SK-N-SH treated with all-trans-retinoic acid at 6 μM for 48 hours (cell line): ENCODE data around the gene RTL10.

Experiments
- ATAC-seq: fragments of 200-7000 bp; cut with Tn5 transposase; 3 replicates; pipeline ENCODE4 v1.9.1; 2020; ENCODE audit warnings: mild to moderate bottlenecking, moderate library complexity
- ARNTL ChIP-seq: fragments of 450-650 bp; formaldehyde crosslinking; IDR thresholded peaks from 2 replicates; pipeline ENCODE4 v1.5.0; 2020; ENCODE audit warnings: low read depth, mild to moderate bottlenecking, moderate library complexity, borderline replicate concordance
- CSDC2 ChIP-seq: fragments of 250-450 bp; sonication (Bioruptor Pico); IDR thresholded peaks from 2 replicates; pipeline ENCODE4 v1.5.0; 2020; ENCODE audit warnings: mild to moderate bottlenecking, moderate library complexity
- ESRRG ChIP-seq: fragments of 250-450 bp; sonication (Bioruptor Pico); IDR thresholded peaks from 2 replicates; pipeline ENCODE4 v1.6.1; 2021; ENCODE audit warnings: mild to moderate bottlenecking
- GLIS3 ChIP-seq: fragments of 250-450 bp; sonication (Bioruptor Pico); IDR thresholded peaks from 2 replicates; pipeline ENCODE4 v1.5.0; 2020; ENCODE audit warnings: mild to moderate bottlenecking, moderate library complexity
- ISL1 ChIP-seq: fragments of 250-450 bp; sonication (Bioruptor Pico); IDR thresholded peaks from 2 replicates; pipeline ENCODE4 v2.1.2; 2022; ENCODE audit warnings: mild to moderate bottlenecking, moderate library complexity
- OSR1 ChIP-seq: fragments of 250-450 bp; sonication (Bioruptor Pico); IDR thresholded peaks from 2 replicates; pipeline ENCODE4 v1.8.0; 2022; ENCODE audit warnings: moderate library complexity, mild to moderate bottlenecking, inconsistent platforms
- PATZ1 ChIP-seq: fragments of 250-450 bp; sonication (Bioruptor Pico); IDR thresholded peaks from 2 replicates; pipeline ENCODE4 v1.8.0; 2020; ENCODE audit warnings: mild to moderate bottlenecking, moderate library complexity, borderline replicate concordance
- PPARA ChIP-seq: fragments of 250-450 bp; sonication (Bioruptor Pico); IDR thresholded peaks from 2 replicates; pipeline ENCODE4 v1.5.0; 2020; ENCODE audit warnings: mild to moderate bottlenecking, borderline replicate concordance
- SNAI2 ChIP-seq: fragments of 250-450 bp; sonication (Bioruptor Pico); IDR thresholded peaks from 2 replicates; pipeline ENCODE4 v1.5.0; 2020; ENCODE audit warnings: mild to moderate bottlenecking, moderate library complexity
- TCF4 ChIP-seq: fragments of 250-450 bp; sonication (Bioruptor Pico); IDR thresholded peaks from 2 replicates; pipeline ENCODE4 v1.8.0; 2021; ENCODE audit warnings: mild to moderate bottlenecking, moderate library complexity, borderline replicate concordance
- TOX ChIP-seq: fragments of 250-450 bp; sonication (Bioruptor Pico); IDR thresholded peaks from 2 replicates; pipeline ENCODE4 v1.8.0; 2021; ENCODE audit warnings: mild to moderate bottlenecking, moderate library complexity, borderline replicate concordance
- TSHZ2 ChIP-seq: fragments of 250-450 bp; sonication (Bioruptor Pico); IDR thresholded peaks from 2 replicates; pipeline ENCODE4 v1.5.0; 2020; ENCODE audit warnings: mild to moderate bottlenecking, moderate library complexity
- ZFP3 ChIP-seq: fragments of 250-450 bp; sonication (Bioruptor Pico); IDR thresholded peaks from 2 replicates; pipeline ENCODE4 v1.5.0; 2020; ENCODE audit warnings: mild to moderate bottlenecking, moderate library complexity
- ZFP30 ChIP-seq: fragments of 450-650 bp; formaldehyde crosslinking; IDR thresholded peaks from 2 replicates; pipeline ENCODE4 v1.5.0; 2022; ENCODE audit warnings: mild to moderate bottlenecking, moderate library complexity
- ZNF565 ChIP-seq: fragments of 450-650 bp; formaldehyde crosslinking; conservative IDR thresholded peaks from 2 replicates; pipeline ENCODE4 v1.5.0; 2020; ENCODE audit warnings: low read depth, mild to moderate bottlenecking, moderate library complexity
- ZNF70 ChIP-seq: fragments of 450-650 bp; formaldehyde crosslinking; IDR thresholded peaks from 2 replicates; pipeline ENCODE4 v1.5.0; 2020; ENCODE audit warnings: mild to moderate bottlenecking, moderate library complexity
- ZNF8 ChIP-seq: fragments of 450-650 bp; formaldehyde crosslinking; IDR thresholded peaks from 2 replicates; pipeline ENCODE4 v1.5.0; 2020; ENCODE audit warnings: mild to moderate bottlenecking, moderate library complexity
- TF ChIP-seq, protein P1 (sequence below): fragments of 250-450 bp; sonication (Bioruptor Pico); IDR thresholded peaks from 2 replicates; pipeline ENCODE4 v1.8.0; 2021; ENCODE audit warnings: low read depth, mild to moderate bottlenecking, moderate library complexity, borderline replicate concordance

Gene RTL10

DNA sequence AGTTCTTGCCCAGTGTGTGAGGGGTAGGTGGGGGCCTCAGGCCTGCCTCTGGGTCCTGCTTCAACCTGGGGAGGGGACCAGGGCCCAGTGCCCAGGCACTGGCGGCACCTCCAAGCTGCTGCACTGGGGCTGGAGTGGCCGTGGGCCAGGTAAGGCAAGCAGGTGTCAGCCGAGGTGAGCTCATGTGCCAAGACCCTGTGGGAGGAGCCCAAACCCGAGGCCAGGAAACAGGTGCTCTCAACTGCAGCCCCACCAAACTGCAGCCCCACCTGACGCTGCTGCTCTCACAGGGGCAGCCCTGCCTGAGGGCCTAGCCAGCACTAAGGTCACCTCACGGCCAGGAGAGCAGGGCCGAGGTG, 18.1 kb upstream of the RTL10 start:
- no peak for ATAC-seq
- TF ChIP-seq SNAI2 (CRISPR knock-in tag), result no peak
- no peak for TF ChIP-seq PATZ1
- TF ChIP-seq PPARA, result no peak
- TF ChIP-seq ARNTL, result no peak
- no peak for TF ChIP-seq ZFP3 (CRISPR knock-in tag)
- TF ChIP-seq ZFP30 (CRISPR knock-in tag), result no peak
- TF ChIP-seq TOX (CRISPR knock-in tag), result no peak
- no peak for TF ChIP-seq ZNF70 (CRISPR knock-in tag)
- no peak for TF ChIP-seq ZNF8 (CRISPR knock-in tag)

DNA sequence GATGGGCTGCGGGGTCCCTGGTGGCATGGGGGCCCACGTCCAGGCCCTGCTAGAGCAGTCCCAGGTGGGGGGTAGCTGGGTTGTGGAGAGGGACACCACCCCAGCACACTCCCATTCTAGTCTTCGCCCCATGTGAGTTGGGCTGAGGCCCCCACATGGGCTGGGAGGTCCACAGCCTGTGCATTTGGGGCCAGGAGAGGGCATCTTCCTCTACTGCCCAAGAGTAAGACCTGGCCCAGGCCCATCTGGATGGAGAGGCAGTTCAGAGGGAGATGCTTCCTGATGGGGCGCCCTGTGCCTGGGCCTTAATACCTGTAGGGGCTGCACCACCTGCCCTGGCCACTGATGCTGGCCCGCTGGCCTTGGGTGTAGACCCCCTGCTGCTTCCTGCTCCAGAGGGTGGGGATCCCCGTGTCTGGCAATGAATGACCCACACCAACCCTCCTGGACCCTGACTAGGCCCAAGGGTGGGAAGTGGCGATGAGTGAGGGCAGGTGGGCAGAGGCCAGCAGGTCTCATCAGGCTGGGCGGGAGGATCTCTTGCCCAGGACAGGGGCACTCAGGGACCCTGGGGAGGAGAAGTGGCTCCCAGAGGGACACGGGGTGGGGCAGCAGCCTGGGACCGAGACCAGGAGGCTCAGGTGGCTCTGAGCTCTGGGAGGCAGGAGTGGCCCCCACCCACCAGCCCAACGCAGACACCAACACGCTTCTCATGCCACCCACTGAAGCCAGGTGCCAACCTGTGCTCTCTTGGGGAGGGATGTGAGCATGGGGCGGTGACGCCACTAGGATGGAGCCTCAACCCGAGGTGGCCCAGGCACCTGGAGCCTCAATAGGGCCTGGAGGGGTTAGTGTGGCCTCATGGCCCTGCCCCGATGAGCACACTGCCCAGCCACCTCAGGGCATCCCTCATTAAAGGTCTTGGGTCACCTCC, 17.4 kb upstream of the RTL10 start:
- no peak for TF ChIP-seq TSHZ2 (CRISPR knock-in tag)
- TF ChIP-seq TOX (CRISPR knock-in tag), result no peak
- TF ChIP-seq, protein P1, sequence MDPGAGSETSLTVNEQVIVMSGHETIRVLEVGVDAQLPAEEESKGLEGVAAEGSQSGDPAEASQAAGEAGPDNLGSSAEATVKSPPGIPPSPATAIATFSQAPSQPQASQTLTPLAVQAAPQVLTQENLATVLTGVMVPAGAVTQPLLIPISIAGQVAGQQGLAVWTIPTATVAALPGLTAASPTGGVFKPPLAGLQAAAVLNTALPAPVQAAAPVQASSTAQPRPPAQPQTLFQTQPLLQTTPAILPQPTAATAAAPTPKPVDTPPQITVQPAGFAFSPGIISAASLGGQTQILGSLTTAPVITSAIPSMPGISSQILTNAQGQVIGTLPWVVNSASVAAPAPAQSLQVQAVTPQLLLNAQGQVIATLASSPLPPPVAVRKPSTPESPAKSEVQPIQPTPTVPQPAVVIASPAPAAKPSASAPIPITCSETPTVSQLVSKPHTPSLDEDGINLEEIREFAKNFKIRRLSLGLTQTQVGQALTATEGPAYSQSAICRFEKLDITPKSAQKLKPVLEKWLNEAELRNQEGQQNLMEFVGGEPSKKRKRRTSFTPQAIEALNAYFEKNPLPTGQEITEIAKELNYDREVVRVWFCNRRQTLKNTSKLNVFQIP (CRISPR knock-in tag), result no peak
- no peak for TF ChIP-seq CSDC2 (CRISPR knock-in tag)
- TF ChIP-seq PATZ1, result no peak
- TF ChIP-seq ZNF8 (CRISPR knock-in tag), result no peak
- TF ChIP-seq TCF4, result no peak
- TF ChIP-seq ZNF565 (CRISPR knock-in tag), result no peak
- no peak for TF ChIP-seq SNAI2 (CRISPR knock-in tag)
- no peak for ATAC-seq

GRCh38 chr22:19871023-19871844, 16.6 kb upstream of the RTL10 start:
- TF ChIP-seq PPARA (no peak), ZFP3 (CRISPR knock-in tag) (no peak)
- TF ChIP-seq, all 23 proteins: peak for 0

GRCh38 chr22:19870153-19871022, 15.7 kb upstream of the RTL10 start:
- ATAC-seq, result no peak
- TF ChIP-seq ARNTL, result no peak
- TF ChIP-seq CSDC2 (CRISPR knock-in tag), result no peak
- no peak for TF ChIP-seq ZNF70 (CRISPR knock-in tag)
- TF ChIP-seq PATZ1, result no peak
- no peak for TF ChIP-seq ISL1 (CRISPR knock-in tag)
- no peak for TF ChIP-seq TSHZ2 (CRISPR knock-in tag)
- TF ChIP-seq ESRRG, result no peak
- no peak for TF ChIP-seq GLIS3
- TF ChIP-seq TOX (CRISPR knock-in tag), result no peak
- no peak for TF ChIP-seq OSR1 (CRISPR knock-in tag)

More at GRCh38 chr22:19871023-19871844, 16.6 kb upstream of the RTL10 start:
- ATAC-seq, result no peak
